Measurements from ENCODE around the gene MAGI2. TPM values are rescaled to one million over a fixed set of nuclear protein-coding genes. Genes with fewer than 3 reads are reported as not detected.

MAGI2 gene
- total and polyA plus RNA-seq, 2 of the 13 experiments (the other 11 are each of a cell fraction or from before 2014, with no cell fraction given): 1.5 to 3.8 TPM

GRCh38 chr7:78350391-78350790 lies 1103.1 kb downstream of the MAGI2 start (continued):
- no peak for TF ChIP-seq NFYB (CRISPR knock-in tag; IDR thresholded peaks at IDR 0.05)

GRCh38 chr7:78346827-78347226 lies 1106.6 kb downstream of the MAGI2 start:
- POLR2A ChIA-PET: no interaction called here
- H3K4me1 ChIP-seq (ENCODE audit: insufficient read depth, low read length): no peaks in the 10 kb centered on the region
- no peaks in the 10 kb centered on the region for H3K9me3 ChIP-seq (ENCODE audit: low read length)
- no peaks in the 10 kb centered on the region for H3K36me3 ChIP-seq (replicated peaks in 1 of 2; ENCODE audit: control insufficient read depth in 1 of 2, insufficient read depth in 2 of 2, low read length in 2 of 2)
- no peak for TF ChIP-seq GMEB2 (CRISPR knock-in tag; IDR thresholded peaks at IDR 0.05; ENCODE audit: low read depth)
- TF ChIP-seq MNT (IDR thresholded peaks at IDR 0.05): peak; percentile 75
- no peak for TF ChIP-seq ZNF33A (CRISPR knock-in tag; IDR thresholded peaks at IDR 0.05; ENCODE audit: borderline replicate concordance)
- TF ChIP-seq POLR2AphosphoS5 (IDR thresholded peaks at IDR 0.05; ENCODE audit: low read depth, low read length): no peak
- TF ChIP-seq PRDM15 (CRISPR knock-in tag; IDR thresholded peaks at IDR 0.05): no peak
- TF ChIP-seq HNRNPL (IDR thresholded peaks at IDR 0.05; ENCODE audit: low read depth, low read length): no peak
- no peak for TF ChIP-seq CREM (IDR thresholded peaks at IDR 0.05)
- no peak for TF ChIP-seq CREM (CRISPR knock-in tag; IDR thresholded peaks at IDR 0.05)
- no peak for TF ChIP-seq FOXC1 (CRISPR knock-in tag; IDR thresholded peaks at IDR 0.05; ENCODE audit: borderline replicate concordance)
- no peak for TF ChIP-seq ZNF615 (CRISPR knock-in tag; IDR thresholded peaks at IDR 0.05; ENCODE audit: borderline replicate concordance)
- no peak overlapping the region for H3K4me2 ChIP-seq (ENCODE audit: low read depth, low read length)
- CTCF ChIA-PET (ENCODE audit: low intra/inter-chr PET ratio, low total read pairs): no interaction called here
- WGBS (ENCODE audit: low lambda C conversion rate): 52% methylated on average over 4 of the region's 4 CpGs
- H3K79me2 ChIP-seq (ENCODE audit: insufficient read depth, low read length): no peaks in the 10 kb centered on the region
- FAIRE-seq (no peak), DNase-seq (ENCODE audit: low spot score) (no peak), ATAC-seq (no peak)
- no peaks in the 10 kb centered on the region for H4K20me1 ChIP-seq (ENCODE audit: insufficient read depth, low read length)
- no peak overlapping the region for H2AFZ ChIP-seq (ENCODE audit: low read length)
- intact Hi-C loops (cut with micrococcal nuclease; ENCODE audit: unreplicated experiment) (no loop called here), in situ Hi-C loops (cut with HindIII; ENCODE audit: extremely low pct_ligation_motif_present, low pct_unique_long_range_greater_than_20kb) (no loop called here)
- no peak overlapping the region for H3K4me3 ChIP-seq (replicated peaks in 1 of 3; ENCODE audit: insufficient read depth in 1 of 3, low read depth in 2 of 3, low read length in 3 of 3)
- H3K9ac ChIP-seq (ENCODE audit: insufficient read depth, low read depth, low read length): no peak overlapping the region
- H3K27ac ChIP-seq (ENCODE audit: extremely low read length, insufficient read depth, low read length): no peak overlapping the region
- no TSS peak for BruUV-seq (replicated peaks)
- no peaks in the 10 kb centered on the region for H3K27me3 ChIP-seq (ENCODE audit: control insufficient read depth in 1 of 2, insufficient read depth in 2 of 2, low read length in 2 of 2)
